ENCODE data around the gene CNGB1.
A peak's percentile ranks its signal among the peaks of the same experiment; 100 is the strongest.
"Not testable (repeated sequence)": the region's sequence is repeated elsewhere in the genome, so short reads cannot be mapped to it uniquely, and the experiment has no call there.

Gene CNGB1

DNA sequence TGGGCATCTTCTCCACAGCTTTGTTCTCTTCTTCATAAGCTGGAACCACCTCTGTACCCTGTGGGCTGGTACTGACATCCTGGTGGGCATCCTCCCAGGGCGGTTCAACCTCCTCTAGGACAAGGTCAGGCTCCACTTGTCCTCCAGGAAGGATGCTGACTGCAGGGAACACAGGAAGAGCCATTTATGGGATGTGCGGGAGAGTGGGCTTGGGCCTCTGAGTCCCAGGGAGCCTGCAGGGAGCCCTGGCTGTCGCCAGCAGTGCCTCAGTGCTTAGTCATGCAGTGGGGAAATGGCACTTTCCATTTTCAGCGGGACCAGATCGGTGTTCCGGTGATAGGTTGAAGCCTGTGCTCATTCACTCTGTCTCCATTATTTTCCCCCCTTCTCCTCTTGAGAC lies 20.5 kb downstream of the CNGB1 start:
- no peak for DNase-seq

DNA sequence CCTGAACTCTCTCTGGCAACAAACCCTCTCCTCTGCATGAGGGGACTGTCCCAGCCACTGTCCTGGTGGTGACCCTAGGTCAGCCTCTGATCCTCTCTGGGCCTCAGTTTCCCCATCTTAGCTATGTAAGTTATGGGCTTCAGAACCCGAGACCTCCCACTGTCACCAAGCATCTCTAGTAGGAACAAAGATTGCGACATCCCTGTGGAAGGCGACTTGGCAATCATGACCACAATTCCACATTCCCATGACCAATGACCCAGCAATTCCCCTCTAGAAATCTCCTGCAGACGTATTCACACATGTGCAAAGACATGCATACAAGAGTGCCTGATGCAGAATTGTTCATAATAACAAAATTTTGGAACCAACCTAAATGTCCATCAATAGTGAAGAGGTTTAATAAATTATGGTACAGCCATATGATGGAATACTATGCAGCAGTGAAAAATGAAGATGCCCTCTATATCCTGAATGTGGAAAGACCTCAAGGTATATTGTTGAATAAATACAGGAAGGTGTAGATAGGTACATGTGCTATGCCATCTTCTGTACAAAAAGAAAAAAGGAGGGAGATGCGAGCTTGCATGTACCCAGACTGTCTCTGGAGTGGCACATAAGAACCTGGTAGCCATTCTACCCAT lies 21.2 kb downstream of the CNGB1 start:
- DNase-seq, result no peak

- DNase-seq, result no peak
These were observed 21.9 kb downstream of the CNGB1 start for GRCh38 chr16:57949013-57949412.

DNA sequence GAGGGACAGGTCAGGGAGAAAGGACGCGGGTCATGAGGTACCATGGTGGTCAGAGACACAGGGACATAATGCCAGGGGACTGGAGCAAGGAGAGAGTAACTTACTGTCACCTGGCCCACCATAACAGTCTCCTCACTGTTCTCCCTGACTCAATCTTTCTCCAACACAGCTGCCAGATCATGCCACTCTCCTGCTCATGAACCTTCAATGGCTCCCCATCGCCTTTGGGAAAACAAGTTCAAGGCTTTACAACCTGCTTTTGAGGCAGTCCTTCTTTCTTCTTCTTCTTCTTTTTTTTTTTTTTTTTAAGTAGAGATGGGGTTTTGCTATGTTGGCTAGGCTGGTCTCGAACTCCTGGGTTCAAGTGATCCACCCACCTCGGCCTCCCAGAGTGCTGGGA lies 22.9 kb downstream of the CNGB1 start:
- DNase-seq, result no peak

- DNase-seq, result no peak
These were observed 23.7 kb downstream of the CNGB1 start for GRCh38 chr16:57947261-57947660.

DNA sequence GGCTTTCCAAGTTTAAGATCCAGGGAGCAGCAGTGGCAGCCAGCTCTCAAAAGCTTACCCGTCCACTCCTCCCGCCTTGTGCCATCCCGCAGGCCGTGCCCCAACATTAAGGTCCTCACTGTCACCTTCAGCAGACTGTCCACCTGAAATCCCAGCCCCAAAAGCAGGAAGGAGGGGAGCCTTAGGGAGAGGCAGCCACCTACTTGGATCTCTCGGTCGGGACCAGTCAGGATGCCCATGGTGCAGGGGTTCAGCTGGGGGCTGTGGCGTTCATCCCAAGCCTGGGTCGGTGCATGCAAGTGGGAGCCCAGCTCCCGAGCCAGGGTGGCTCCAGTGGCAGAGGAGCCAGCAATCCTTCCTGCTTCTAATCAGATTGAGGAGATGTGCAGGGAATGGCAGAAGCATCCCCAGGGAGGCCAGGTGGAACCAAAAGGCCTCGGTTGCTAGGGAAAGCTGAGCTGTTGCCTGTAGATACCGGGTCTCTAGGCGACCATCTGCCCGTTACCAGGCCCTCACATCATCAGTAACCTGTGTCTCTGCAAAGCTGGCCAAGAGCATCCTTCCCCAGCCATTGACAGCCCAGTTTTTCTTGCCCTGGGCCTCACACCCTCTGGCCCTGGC lies 24.6 kb downstream of the CNGB1 start:
- DNase-seq, result peak; percentile 32

DNA sequence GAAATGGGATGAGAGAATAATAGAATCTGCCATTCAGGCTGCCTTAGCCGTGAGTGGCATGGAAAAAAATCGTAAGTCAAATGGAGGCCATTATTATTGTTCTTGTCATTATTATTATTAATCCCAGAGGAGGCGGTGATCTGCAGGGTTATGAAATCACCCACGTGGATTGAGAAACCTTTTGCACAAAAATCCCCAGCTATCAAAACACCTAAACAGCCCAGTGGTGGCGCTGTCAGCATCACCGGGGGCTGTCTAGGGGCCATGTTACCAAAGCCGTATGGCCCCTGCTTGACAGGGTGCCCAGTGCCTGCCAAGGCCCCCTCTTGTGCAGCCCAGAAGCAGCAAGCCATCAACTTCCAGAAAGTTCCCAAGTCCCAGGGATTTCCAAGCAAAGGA lies 25.2 kb downstream of the CNGB1 start:
- no peak for DNase-seq

DNA sequence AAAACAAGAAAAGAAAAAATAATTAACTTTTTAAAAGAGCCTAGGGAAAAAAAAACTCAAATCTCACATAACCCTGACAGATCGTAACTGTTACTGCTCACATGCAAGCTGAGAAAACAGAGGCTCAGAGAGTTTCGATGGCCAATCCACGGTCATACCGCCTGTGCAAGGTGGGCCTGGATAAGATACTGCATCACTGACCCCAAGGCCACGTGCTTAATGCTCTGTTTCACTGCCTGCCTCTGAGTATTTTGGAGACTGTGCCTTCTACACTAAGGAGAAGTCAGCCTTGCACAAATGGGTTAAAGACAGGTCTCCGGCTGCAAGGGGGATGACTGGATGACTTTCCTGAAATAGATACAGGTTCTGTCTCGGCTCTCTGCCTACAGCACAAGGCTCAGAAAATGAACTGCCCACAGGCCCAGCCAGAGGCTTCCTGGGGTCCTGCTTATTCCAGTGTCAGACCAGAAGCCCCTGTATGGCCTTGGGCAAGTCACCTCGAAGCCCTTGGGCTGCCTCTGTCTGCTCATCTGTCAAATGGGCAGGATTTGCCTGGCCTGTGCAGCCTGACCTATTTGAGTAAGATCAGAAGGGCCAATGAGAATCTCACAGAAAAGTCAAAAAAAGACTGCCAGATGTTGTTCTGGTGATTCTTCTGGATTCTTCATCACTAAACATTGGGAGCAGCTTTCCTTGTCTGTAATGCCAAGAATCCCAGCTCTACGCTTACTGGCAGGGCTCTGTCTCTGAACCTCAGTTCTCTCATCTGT lies 25.8 kb downstream of the CNGB1 start:
- DNase-seq, result no peak

- DNase-seq, result not testable (repeated sequence)
These were observed 27.5 kb downstream of the CNGB1 start for GRCh38 chr16:57943381-57943780.

DNA sequence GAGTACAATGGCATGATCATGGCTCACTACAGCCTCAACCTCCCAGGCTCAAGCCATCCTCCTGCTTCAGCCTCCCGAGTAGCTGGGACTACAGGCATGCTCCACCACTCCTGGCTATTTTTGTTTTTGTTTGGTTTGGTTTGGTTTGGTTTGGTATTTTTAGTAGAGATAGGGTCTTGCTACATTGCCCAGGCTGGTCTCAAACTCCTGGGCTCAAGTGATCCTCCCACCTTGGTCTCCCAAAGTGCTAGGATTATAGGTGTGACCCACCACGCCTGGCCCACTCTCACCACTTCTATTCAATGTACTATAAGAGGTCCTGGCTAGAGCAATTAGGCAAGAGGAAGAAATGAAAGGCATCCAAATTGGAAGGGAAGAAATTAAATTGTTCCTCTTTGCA lies 29.0 kb downstream of the CNGB1 start:
- DNase-seq, result not testable (repeated sequence)

- no peak for DNase-seq
These were observed 29.8 kb downstream of the CNGB1 start for GRCh38 chr16:57941016-57941664.

DNA sequence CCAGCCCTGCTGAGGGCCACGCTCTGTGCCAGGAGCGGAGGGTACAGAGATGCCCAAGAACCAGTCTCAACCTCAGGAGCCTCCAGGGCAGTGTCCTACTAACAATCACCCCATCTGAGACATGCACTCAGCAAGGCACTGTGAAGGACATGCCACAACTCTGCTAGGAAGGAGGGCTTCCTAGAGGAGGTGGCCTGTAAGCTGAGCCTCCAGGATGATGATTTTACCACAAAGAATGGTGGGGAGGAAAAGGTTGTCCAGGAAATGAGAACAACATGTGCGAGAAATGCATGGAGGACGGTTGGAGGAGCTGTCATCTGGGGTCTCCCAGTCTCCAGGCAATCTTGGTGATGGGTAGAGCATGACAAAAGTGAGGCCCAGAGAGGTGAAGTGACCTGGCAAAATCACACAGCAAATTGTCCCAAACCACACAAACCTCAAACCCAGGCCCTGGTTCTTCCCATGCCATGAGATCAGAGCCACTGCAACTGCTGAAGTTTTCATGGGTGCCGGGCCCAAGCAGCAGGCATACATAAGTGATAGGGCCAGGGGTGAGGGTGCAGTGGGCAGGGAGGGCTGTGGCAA lies 30.5 kb downstream of the CNGB1 start:
- no peak for DNase-seq

DNA sequence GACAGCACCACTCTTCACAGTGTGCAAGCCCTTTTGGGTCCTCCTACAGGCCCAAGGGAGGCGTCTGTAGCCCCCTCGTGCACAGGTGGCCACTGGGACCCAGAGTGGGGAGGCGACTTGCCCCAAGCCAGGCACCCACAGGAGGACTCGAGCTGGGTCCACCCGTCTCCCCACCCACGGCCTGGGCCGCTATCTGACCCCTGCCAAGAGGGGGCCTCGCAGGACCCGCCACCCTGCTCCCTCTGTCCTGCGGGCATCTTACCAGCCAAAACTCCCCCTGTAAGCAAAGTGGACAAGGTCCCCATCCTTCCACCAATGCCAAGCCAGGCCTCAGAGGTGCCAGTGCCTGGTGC lies 31.1 kb downstream of the CNGB1 start:
- DNase-seq, result no peak

DNA sequence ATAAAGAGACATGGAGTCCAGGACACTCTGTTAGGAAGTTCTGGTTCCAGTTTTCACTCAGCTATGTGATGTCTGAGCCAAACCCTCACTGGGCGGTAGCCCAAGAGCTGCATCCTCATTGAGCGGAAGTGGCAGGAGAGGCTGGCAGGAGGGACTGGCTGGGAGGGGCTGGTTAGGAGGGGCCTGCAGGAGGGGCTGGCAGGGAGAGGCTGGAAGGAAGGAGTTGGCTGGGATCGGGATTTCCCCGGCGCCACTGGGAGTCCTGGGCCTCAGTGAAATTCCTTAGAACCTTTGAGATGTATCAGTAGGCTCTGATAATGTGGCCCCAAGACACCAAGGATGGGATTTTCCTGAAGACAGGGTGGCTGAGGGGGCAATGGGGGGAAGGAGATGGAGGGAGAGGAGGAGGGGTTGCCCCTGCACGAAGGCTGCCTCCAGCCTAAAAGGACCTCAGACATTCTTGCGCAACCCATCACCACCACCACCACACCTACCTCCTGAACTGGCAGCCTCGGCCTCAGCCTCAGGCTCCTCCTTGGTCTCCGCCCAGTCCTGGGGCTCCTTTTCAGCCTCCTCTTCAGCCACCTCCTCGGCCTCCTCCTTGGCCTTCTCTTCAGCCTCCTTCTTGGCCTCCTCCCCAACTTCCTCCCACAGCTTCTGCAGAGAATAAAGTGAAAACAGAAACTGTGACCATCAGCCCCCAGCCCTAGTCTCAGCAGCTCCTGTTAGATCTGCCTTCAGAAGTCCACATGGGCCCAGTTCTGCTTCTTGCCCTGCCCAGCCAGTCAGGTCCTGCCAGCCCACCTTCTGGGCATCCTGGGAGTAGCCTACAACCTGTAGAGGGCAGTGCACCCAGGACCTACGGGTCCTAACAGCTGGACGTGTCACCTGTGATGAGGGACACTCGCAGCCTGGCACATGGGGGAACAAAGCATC lies 31.7 kb downstream of the CNGB1 start:
- no peak for DNase-seq

DNA sequence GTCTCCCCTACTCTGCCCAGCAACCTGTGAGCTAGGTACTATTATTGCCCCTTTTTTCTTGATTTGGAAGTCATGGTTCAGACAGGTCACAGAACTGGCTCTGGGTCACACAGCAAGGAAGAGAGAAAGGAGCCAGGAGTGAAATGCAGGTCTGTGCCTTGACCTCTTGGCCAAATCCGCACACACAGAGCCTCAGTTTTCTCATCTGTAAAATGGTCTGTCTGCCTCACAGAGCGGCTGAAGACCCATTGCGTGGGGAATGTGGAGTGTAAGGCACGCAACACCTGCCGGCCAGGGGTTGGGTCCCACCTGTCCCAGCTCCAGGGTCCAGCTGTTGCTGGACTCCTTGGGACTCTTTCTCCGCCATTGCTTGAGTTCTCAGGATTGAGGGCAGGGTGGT lies 32.4 kb downstream of the CNGB1 start:
- DNase-seq, result no peak

- DNase-seq, result no peak
These were observed 33.1 kb downstream of the CNGB1 start for GRCh38 chr16:57937861-57938260.

GRCh38 chr16:57935904-57936303 lies 35.0 kb downstream of the CNGB1 start:
- DNase-seq, result no peak

- DNase-seq, result no peak
These were observed 40.4 kb downstream of the CNGB1 start for GRCh38 chr16:57930533-57930932.

DNA sequence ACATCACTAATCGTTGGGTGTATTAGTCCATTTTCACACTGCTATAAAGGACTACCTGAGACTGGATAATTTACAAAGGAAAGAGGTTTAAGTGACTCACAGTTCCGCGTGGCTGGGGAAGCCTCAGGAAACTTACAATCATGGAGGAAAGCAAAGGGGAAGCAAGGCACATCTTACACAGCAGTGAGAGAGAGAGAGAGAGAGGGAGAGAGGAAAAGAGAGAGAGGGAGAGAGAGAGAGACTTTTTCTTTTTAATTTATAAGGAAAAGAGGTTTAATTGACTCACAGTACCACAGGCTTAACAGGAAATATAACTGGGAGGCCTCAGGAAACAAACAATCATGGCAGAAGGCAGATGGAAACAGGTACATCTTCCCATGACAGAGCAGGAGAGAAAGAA lies 41.7 kb downstream of the CNGB1 start:
- DNase-seq, result no peak

DNA sequence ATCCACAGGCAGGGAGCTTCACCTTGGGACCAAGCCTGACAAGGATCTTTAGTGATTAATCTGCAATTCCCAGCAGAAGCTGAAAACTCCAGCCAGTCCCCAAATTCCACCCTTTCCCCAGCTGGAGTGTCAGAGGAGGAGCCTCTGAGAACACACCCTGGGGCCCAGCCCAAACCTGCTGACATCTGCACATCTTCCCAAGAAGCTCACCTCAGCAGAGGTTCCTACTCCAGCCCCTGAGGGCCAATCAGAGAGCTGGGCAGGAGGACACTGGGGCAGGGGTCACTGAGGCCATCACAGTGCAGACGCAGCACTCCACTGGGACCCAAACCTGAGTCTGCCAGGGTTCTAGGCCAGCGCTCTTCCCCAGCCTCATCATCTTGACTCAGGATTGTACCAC lies 44.9 kb downstream of the CNGB1 start:
- DNase-seq, result no peak

DNA sequence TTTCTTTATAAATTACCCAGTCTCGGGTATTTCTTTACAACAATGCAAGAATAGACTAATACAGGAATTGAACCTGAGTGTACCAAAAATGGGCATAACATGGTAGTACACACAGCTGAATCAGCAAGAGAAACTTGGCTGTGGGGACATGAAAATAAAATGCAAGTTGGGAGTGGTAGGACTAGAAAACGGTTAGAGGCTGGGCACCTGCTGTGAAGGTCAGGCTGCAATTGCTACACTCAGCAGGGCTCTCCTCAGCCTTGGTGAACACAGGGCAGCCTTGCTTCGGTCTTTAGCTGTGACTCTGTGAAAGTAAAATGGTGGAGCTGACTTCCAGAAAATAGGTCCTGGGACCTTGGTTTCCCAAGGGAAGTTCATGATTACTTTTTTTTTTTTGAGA lies 45.6 kb downstream of the CNGB1 start:
- DNase-seq, result no peak

DNA sequence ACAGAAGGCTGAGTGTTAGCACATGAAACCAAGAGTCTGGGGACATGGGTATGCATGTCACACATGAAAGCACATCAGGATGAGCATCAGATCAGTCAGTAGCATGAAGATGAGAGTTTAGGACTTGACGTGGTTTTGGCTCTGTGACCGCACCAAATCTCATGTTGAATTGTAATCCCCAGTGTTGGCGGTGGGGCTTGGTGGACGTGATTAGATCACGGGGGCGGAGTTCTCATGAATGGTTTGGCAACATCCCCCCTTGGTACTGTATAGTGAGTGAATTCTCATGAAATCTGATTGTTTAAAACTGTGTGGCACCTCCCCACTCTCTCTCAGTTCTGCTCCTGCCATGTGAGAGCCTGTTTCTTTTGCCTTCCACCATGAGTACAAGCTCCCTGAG lies 46.4 kb downstream of the CNGB1 start:
- DNase-seq, result no peak
